GM10847 (cell line): ENCODE data around the gene AGPAT3.

Experiments used
- POLR2A ChIP-seq: IDR thresholded peaks from 2 replicates; pipeline ENCODE4 v1.6.1; 2011; ENCODE audit not compliant: insufficient read length; ENCODE audit errors: extremely low read depth

Gene AGPAT3

GRCh38 chr21:43938751-43939442, 73.9 kb downstream of the AGPAT3 start:
- TF ChIP-seq POLR2A, result peak; percentile 25

GRCh38 chr21:43939443-43940328, 74.7 kb downstream of the AGPAT3 start:
- no peak for TF ChIP-seq POLR2A

- no peak for TF ChIP-seq POLR2A
Observed at GRCh38 chr21:43940329-43941050, 75.5 kb downstream of the AGPAT3 start.

GRCh38 chr21:43942201-43942600, 77.2 kb downstream of the AGPAT3 start:
- no peak for TF ChIP-seq POLR2A

GRCh38 chr21:43942621-43943020, 77.6 kb downstream of the AGPAT3 start:
- TF ChIP-seq POLR2A, result no peak

GRCh38 chr21:43943512-43944077, 78.6 kb downstream of the AGPAT3 start:
- no peak for TF ChIP-seq POLR2A

GRCh38 chr21:43944078-43944633, 79.1 kb downstream of the AGPAT3 start:
- no peak for TF ChIP-seq POLR2A

- no peak for TF ChIP-seq POLR2A
Observed at GRCh38 chr21:43944757-43945156, 79.7 kb downstream of the AGPAT3 start.

- TF ChIP-seq POLR2A, result no peak
Observed at GRCh38 chr21:43948740-43949498, 83.9 kb downstream of the AGPAT3 start.

GRCh38 chr21:43949499-43950208, 84.6 kb downstream of the AGPAT3 start:
- no peak for TF ChIP-seq POLR2A

GRCh38 chr21:43950481-43950880, 85.5 kb downstream of the AGPAT3 start:
- no peak for TF ChIP-seq POLR2A

- TF ChIP-seq POLR2A, result no peak
Observed at GRCh38 chr21:43950936-43951335, 85.9 kb downstream of the AGPAT3 start.

- TF ChIP-seq POLR2A, result no peak
Observed at GRCh38 chr21:43951911-43952703, 87.1 kb downstream of the AGPAT3 start.

- no peak for TF ChIP-seq POLR2A
Observed at GRCh38 chr21:43953021-43953420, 88.0 kb downstream of the AGPAT3 start.
